HepG2 (cell line): ENCODE measurements around the gene STUB1. TPM values are rescaled to one million over a fixed set of nuclear protein-coding genes. Genes with fewer than 3 reads are reported as not detected.

Experiments used
- AKAP8 ChIP-seq: sonication (generic); formaldehyde crosslinking; IDR thresholded peaks from 2 replicates; pipeline ENCODE4 v1.5.1; 2020; ENCODE audit warnings: mild to moderate bottlenecking, missing genetic modification reagents
- ARHGAP35 ChIP-seq: sonication (generic); formaldehyde crosslinking; IDR thresholded peaks from 2 replicates; pipeline ENCODE4 v1.9.0; 2022; ENCODE audit warnings: mild to moderate bottlenecking, inconsistent platforms, moderate library complexity, missing genetic modification reagents, borderline replicate concordance
- ARNTL ChIP-seq: sonication (generic); formaldehyde crosslinking; IDR thresholded peaks from 2 replicates; pipeline ENCODE4 v1.4.0; 2020; ENCODE audit warnings: mild to moderate bottlenecking, missing genetic modification reagents
- BRD4 ChIP-seq: sonication (generic); formaldehyde crosslinking; IDR thresholded peaks from 2 replicates; pipeline ENCODE4 v1.4.0; 2020; ENCODE audit warnings: missing genetic modification reagents
- CEBPB ChIP-seq: IDR thresholded peaks from 2 replicates; pipeline ENCODE4 v1.6.1; 2011; ENCODE audit warnings: low read depth, low read length, improper control_type of control experiment, borderline replicate concordance
- FOXK2 ChIP-seq: fragments of 450-650 bp; IDR thresholded peaks from 2 replicates; pipeline ENCODE4 v1.6.1; 2016
- FOXM1 ChIP-seq: sonication (generic); formaldehyde crosslinking; IDR thresholded peaks from 2 replicates; pipeline ENCODE4 v1.5.0; 2020; ENCODE audit warnings: missing genetic modification reagents
- GATAD2A ChIP-seq: IDR thresholded peaks from 2 replicates; pipeline ENCODE4 v1.6.1; 2016
- HMG20A ChIP-seq: IDR thresholded peaks from 2 replicates; pipeline ENCODE4 v1.6.1; 2016; ENCODE audit warnings: borderline replicate concordance
- MTF1 ChIP-seq: sonication (generic); formaldehyde crosslinking; IDR thresholded peaks from 2 replicates; pipeline ENCODE4 v1.5.0; 2020; ENCODE audit warnings: missing genetic modification reagents
- NR2F1 ChIP-seq, 2 experiments: fragments of 450-650 bp in 1 of 2; formaldehyde crosslinking in 1 of 2; IDR thresholded peaks; 2 replicates each; pipeline versions ENCODE4 v1.5.0 to v1.6.1; 2016 to 2020; ENCODE audit warnings: mild to moderate bottlenecking in 1 of 2, missing compliant biosample characterization in 1 of 2, missing genetic modification reagents in 1 of 2, moderate library complexity in 1 of 2
- PHF20 ChIP-seq: sonication (generic); formaldehyde crosslinking; IDR thresholded peaks from 2 replicates; pipeline ENCODE4 v1.5.0; 2020; ENCODE audit warnings: mild to moderate bottlenecking, missing genetic modification reagents
- POLR2G ChIP-seq: fragments of 200-400 bp; formaldehyde crosslinking; IDR thresholded peaks from 2 replicates; pipeline ENCODE4 v1.6.1; 2018; ENCODE audit warnings: mild to moderate bottlenecking, low read depth, low read length, moderate library complexity
- RBFOX2 ChIP-seq: fragments of 200-400 bp; formaldehyde crosslinking; IDR thresholded peaks from 2 replicates; pipeline ENCODE4 v1.6.1; 2017; ENCODE audit warnings: low read depth, mild to moderate bottlenecking, low read length
- SNRNP70 ChIP-seq: fragments of 200-400 bp; formaldehyde crosslinking; IDR thresholded peaks from 2 replicates; pipeline ENCODE4 v1.6.1; 2017; ENCODE audit warnings: mild to moderate bottlenecking, low read depth, low read length, moderate library complexity
- SP2 ChIP-seq: sonication (generic); formaldehyde crosslinking; IDR thresholded peaks from 2 replicates; pipeline ENCODE4 v1.5.1; 2020; ENCODE audit warnings: mild to moderate bottlenecking, missing genetic modification reagents
- SRF ChIP-seq: IDR thresholded peaks from 2 replicates; pipeline ENCODE4 v1.6.1; 2011; ENCODE audit warnings: mild to moderate bottlenecking, low read depth, low read length, moderate library complexity
- STAG1 ChIP-seq: sonication (generic); formaldehyde crosslinking; IDR thresholded peaks from 2 replicates; pipeline ENCODE4 v1.4.0; 2020; ENCODE audit warnings: missing genetic modification reagents
- ZNF205 ChIP-seq: IDR thresholded peaks from 2 replicates; pipeline ENCODE4 v1.6.1; 2018; ENCODE audit warnings: missing biosample characterization, missing genetic modification reagents
- ZNF550 ChIP-seq: sonication (generic); formaldehyde crosslinking; IDR thresholded peaks from 2 replicates; pipeline ENCODE4 v1.4.0; 2020; ENCODE audit warnings: mild to moderate bottlenecking, missing genetic modification reagents, borderline replicate concordance
- ZNF558 ChIP-seq: sonication (generic); formaldehyde crosslinking; IDR thresholded peaks from 2 replicates; pipeline ENCODE4 v1.9.0; 2022; ENCODE audit warnings: mild to moderate bottlenecking, missing genetic modification reagents, borderline replicate concordance
- ZNF614 ChIP-seq: IDR thresholded peaks from 2 replicates; pipeline ENCODE4 v1.6.1; 2018; ENCODE audit warnings: missing biosample characterization, missing genetic modification reagents, inconsistent platforms, borderline replicate concordance
- ZNF670 ChIP-seq: sonication (generic); formaldehyde crosslinking; IDR thresholded peaks from 2 replicates; pipeline ENCODE4 v1.8.0; 2022; ENCODE audit warnings: mild to moderate bottlenecking, missing genetic modification reagents, borderline replicate concordance
- polyA plus RNA-seq, 8 experiments: library from polyadenylated mRNA; depleted of rRNA in 3 of 8; stranded (reverse) in 7 of 8; unstranded in 1 of 8; fragments of >200 nt; fragmentation: Illumina TruSeq in 4 of 8; extraction: Trizol in 4 of 8; gene quantifications; 2 replicates each; pipeline versions ENCODE4 v1.2.1 to v1.2.3, GENCODE V29; 2011 to 2016; ENCODE audit warnings: low read depth in 4 of 8, missing spikeins in 1 of 8, mixed read lengths in 1 of 8; ENCODE audit not compliant: insufficient read depth in 1 of 8
- total RNA-seq, 5 experiments: library from RNA; depleted of rRNA; stranded (reverse); fragments of >200 nt; fragmentation: Illumina TruSeq; extraction: Trizol; gene quantifications; 2 replicates each; pipeline ENCODE4 v1.2.3, GENCODE V29; 2016; ENCODE audit warnings: low read depth in 1 of 5
- TF ChIP-seq, protein P1 (sequence below): sonication (generic); formaldehyde crosslinking; IDR thresholded peaks from 2 replicates; pipeline ENCODE4 v1.4.0; 2020; ENCODE audit warnings: low read depth, mild to moderate bottlenecking, missing genetic modification reagents
- TF ChIP-seq, protein P2 (sequence below): sonication (generic); formaldehyde crosslinking; IDR thresholded peaks from 2 replicates; pipeline ENCODE4 v1.8.1; 2023; ENCODE audit warnings: mild to moderate bottlenecking, missing genetic modification reagents
- TF ChIP-seq, protein P3 (sequence below): sonication (generic); formaldehyde crosslinking; IDR thresholded peaks from 2 replicates; pipeline ENCODE4 v1.5.0; 2020; ENCODE audit warnings: mild to moderate bottlenecking, missing genetic modification reagents
- TF ChIP-seq, protein P4 (sequence below): IDR thresholded peaks from 2 replicates; pipeline ENCODE4 v1.6.1; 2018; ENCODE audit warnings: missing genetic modification reagents

Gene STUB1
- total and polyA plus RNA-seq, 2 of the 13 experiments (the other 11 are each of a cell fraction or from before 2014, with no cell fraction given), result 52.9 to 78.2 TPM

DNA sequence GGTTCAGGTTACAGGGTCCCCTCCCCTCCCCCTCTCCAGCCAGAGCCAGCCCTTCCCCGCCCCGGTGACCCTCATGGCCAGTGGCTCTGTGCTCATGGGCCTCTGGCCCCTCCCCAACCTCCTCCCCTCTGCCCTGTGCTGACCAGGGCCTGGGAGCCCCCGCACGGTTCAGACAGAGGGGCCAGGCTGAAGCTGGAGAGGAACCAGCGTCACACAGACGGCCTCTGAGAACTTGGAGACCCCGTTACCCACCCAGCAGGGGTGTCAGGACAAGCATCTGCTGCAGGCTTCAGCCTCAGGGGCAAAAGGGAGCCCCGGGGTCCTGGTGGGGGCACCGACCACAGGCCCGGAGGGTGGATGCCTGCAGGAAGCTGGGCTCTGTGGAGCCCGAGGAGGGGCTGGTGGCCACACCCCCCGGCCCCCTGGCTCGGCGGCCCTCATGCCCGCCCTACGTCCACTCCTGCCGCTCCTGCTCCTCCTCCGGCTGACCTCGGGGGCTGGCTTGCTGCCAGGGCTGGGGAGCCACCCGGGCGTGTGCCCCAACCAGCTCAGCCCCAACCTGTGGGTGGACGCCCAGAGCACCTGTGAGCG lies 49.3 kb upstream of the STUB1 start, which contains the start of gene WFIKKN1 (continued):
- TF ChIP-seq RBFOX2, result peak; percentile 46; the same call in 1 of the 2 replicates
- TF ChIP-seq FOXK2, result no peak
- no peak for TF ChIP-seq ZNF558 (CRISPR knock-in tag)
- no peak for TF ChIP-seq MTF1 (CRISPR knock-in tag)
- TF ChIP-seq, protein P1, sequence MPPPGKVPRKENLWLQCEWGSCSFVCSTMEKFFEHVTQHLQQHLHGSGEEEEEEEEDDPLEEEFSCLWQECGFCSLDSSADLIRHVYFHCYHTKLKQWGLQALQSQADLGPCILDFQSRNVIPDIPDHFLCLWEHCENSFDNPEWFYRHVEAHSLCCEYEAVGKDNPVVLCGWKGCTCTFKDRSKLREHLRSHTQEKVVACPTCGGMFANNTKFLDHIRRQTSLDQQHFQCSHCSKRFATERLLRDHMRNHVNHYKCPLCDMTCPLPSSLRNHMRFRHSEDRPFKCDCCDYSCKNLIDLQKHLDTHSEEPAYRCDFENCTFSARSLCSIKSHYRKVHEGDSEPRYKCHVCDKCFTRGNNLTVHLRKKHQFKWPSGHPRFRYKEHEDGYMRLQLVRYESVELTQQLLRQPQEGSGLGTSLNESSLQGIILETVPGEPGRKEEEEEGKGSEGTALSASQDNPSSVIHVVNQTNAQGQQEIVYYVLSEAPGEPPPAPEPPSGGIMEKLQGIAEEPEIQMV (CRISPR knock-in tag), result no peak
- peak in 1 of 2 experiments; percentile 10; a peak in 1 of 4 replicates for TF ChIP-seq NR2F1 (CRISPR knock-in tag; IDR thresholded peaks at IDR 0.05)
- TF ChIP-seq BRD4 (CRISPR knock-in tag), result no peak
- TF ChIP-seq POLR2G, result peak; percentile 65
- TF ChIP-seq CEBPB, result no peak
- TF ChIP-seq AKAP8 (CRISPR knock-in tag), result peak; percentile 95
- no peak for TF ChIP-seq PHF20 (CRISPR knock-in tag)
- no peak for TF ChIP-seq ARHGAP35
- no peak for TF ChIP-seq ZNF205 (CRISPR knock-in tag)
- TF ChIP-seq, protein P2, sequence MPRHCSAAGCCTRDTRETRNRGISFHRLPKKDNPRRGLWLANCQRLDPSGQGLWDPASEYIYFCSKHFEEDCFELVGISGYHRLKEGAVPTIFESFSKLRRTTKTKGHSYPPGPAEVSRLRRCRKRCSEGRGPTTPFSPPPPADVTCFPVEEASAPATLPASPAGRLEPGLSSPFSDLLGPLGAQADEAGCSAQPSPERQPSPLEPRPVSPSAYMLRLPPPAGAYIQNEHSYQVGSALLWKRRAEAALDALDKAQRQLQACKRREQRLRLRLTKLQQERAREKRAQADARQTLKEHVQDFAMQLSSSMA, result no peak; the same call in 1 of the 2 replicates
- no peak for TF ChIP-seq ZNF670 (CRISPR knock-in tag)
- TF ChIP-seq ARNTL (CRISPR knock-in tag), result no peak; the same call in 1 of the 2 replicates
- TF ChIP-seq, protein P3, sequence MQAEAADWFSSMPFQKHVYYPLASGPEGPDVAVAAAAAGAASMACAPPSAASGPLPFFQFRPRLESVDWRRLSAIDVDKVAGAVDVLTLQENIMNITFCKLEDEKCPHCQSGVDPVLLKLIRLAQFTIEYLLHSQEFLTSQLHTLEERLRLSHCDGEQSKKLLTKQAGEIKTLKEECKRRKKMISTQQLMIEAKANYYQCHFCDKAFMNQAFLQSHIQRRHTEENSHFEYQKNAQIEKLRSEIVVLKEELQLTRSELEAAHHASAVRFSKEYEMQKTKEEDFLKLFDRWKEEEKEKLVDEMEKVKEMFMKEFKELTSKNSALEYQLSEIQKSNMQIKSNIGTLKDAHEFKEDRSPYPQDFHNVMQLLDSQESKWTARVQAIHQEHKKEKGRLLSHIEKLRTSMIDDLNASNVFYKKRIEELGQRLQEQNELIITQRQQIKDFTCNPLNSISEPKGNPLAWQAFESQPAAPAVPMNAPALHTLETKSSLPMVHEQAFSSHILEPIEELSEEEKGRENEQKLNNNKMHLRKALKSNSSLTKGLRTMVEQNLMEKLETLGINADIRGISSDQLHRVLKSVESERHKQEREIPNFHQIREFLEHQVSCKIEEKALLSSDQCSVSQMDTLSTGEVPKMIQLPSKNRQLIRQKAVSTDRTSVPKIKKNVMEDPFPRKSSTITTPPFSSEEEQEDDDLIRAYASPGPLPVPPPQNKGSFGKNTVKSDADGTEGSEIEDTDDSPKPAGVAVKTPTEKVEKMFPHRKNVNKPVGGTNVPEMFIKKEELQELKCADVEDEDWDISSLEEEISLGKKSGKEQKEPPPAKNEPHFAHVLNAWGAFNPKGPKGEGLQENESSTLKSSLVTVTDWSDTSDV (CRISPR knock-in tag), result no peak
- TF ChIP-seq SP2 (CRISPR knock-in tag), result peak; percentile 19; the same call in 1 of the 2 replicates
- TF ChIP-seq HMG20A (CRISPR knock-in tag), result 0 out of 2 replicates have a peak, but pooled peaks have one; percentile 6
- TF ChIP-seq, protein P4, sequence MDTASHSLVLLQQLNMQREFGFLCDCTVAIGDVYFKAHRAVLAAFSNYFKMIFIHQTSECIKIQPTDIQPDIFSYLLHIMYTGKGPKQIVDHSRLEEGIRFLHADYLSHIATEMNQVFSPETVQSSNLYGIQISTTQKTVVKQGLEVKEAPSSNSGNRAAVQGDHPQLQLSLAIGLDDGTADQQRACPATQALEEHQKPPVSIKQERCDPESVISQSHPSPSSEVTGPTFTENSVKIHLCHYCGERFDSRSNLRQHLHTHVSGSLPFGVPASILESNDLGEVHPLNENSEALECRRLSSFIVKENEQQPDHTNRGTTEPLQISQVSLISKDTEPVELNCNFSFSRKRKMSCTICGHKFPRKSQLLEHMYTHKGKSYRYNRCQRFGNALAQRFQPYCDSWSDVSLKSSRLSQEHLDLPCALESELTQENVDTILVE (CRISPR knock-in tag), result no peak
- TF ChIP-seq SNRNP70, result no peak
- TF ChIP-seq SRF, result no peak
- TF ChIP-seq FOXM1, result no peak
- TF ChIP-seq GATAD2A (CRISPR knock-in tag), result peak; percentile 5; the same call in 1 of the 2 replicates
- TF ChIP-seq ZNF550, result no peak
- no peak for TF ChIP-seq ZNF614 (CRISPR knock-in tag)
- TF ChIP-seq STAG1 (CRISPR knock-in tag), result no peak
